ENCODE results near the gene SPRYD4.
A peak's percentile ranks its signal among the peaks of the same experiment; 100 is the strongest.
"Not testable (repeated sequence)": the region's sequence is repeated elsewhere in the genome, so short reads cannot be mapped to it uniquely, and the experiment has no call there.

The SPRYD4 gene

DNA sequence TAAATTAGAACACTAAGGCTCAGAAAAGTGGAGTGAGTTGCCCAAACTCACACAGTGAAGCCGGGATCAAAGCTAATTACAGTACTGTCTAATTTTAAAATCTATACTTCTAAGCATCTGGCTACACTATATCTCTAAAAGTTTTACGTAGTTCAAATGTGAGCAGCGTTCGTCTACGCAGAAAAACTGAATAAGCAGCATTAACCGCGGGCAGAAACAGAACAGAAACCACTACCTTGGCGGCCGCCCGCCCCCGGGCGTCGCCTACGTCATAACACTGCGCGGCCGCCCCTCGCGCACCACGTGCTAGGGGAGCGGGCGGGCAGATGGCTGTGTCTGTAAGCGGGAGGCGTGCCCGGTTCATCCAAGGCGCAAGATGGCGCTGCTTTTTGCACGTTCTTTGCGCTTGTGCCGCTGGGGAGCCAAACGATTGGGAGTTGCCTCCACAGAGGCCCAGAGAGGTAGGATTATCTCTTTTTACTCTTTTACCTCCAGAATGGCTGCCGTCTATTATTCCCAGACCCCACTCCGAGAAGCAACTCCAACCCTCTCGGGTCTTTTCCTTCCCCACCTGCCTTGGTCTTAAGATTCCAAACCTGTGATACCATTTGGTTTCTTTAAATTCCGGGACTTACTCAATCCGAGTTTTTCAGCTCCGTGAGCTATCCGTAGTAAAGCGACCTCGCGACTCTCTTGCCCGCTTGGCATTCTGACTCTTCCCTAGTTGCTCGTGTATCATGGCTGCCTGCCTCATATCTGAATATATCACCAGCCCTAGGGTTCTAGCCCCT, at the start of gene SPRYD4:
TSS of gene SPRYD4 (plus strand) at position 363 of the 791 bp plus-strand sequence. CDS start at position 377, 14 bp downstream.
- peak; percentile 89 for DNase-seq

DNA sequence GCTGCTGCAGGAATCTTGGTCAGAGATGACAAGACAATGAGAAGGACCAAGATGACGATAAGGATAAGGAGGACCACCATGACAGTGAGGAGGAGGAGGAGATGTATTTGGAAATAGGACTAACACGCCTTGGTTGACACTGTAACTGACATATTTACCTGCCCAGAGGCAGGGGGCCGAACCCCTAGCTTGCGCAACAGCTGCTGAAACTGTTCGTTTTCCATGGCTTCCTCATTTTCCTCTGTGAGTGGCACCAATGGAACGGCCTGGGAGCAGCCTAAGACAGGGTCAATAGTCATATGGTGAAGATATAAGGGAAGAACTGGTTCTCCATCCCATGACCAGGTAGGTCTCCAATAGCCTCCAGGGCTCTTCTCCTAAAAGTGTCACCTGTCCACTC, 48.0 kb upstream of the SPRYD4 start:
- DNase-seq = no peak

DNA sequence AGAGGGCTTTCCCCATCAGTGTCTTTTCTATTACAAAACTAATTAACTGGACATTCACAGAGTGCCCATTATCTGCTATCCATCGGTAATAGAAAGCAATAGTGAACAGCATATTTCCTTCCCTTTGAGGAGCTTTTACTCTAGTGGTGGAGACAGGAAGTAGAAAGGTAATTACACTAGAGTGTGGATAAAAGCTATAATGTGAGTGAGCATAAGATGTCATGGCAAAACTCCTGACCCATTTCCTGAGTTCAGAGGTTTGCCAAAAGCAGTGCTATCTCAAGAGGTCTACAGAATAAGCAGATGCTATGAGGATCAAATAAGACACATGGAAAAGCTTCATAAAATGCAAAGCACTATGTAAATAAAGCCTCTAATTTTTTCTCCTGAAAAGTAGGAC, 43.2 kb upstream of the SPRYD4 start:
- DNase-seq = no peak

DNA sequence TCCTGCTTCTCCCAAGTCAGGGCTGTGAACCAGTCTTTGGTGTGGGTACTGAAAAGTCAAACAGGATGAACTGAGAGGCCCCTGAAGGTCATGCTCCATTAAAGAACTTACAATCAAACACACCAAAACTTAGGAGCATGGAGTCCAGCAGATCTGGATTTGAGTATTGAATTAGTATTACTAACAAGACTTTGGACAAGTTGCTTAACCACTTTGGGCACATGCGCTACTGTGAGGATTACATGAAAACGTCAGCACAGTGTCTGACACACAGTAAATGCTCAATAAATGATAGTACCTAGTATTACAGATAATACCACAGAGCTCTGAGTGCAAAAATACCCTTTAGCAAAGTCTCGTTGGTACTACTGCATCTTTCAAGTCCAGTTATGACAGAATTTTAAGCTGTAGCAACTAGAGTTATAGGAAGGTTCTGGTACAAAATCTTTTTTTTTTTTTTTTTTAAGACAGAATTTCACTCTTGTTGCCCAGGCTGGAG, 42.4 kb upstream of the SPRYD4 start:
- no peak for DNase-seq

DNA sequence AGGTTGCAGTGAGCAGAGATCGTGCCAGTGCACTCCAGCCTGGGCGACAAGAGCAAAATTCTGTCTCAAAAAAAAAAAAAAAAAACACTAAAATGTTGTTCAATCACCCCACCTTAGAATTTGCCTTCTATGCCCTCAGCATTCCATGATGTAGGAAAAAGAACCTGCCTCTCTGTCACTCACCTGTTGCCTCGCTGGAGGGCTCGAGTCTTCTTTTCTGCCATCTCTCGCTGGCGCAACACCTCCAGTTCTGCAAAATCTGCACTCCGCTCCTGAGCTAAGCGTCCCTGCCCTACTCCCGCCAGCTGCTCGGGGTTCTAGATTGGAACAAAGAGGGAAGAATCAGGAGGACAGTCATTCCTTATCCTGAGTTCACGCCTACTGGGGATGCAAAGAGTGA, 37.1 kb upstream of the SPRYD4 start:
- DNase-seq = no peak

DNA sequence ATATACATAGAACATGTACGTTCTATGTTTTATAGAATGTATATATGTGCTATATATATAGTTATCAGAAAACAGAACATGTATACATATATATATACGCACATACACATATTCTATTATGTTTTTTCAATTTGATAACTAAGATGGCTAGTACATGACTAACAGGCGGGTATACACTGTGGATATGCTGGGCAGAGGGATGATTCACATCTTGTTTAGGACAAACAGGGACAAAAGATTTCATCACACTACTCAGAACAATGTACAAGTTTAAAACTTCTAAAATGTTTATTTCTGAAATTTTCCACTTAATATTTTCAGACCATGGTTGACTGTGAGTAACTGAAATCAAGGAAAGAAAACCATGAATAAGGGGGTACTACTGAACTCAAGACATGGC, 36.5 kb upstream of the SPRYD4 start:
- no peak for DNase-seq

DNA sequence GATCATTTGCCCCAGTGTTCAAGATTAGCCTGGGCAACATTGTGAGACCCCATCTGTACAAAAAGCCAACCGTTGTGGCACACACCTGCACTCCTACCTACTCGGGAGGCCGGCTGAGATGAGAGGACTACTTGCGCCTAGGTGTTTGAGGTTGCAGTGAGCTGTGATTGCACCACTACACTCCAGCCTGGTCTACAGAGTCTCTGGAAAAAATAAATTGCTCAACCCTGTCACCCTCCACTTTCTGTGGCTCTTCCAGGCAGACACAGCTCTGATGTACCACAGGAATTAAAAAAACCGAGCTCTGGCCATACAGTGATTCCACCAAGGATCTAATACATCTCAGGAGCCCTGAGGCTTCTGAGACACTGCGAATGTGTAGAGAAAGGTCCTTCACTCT, 33.5 kb upstream of the SPRYD4 start:
- no peak for DNase-seq

DNA sequence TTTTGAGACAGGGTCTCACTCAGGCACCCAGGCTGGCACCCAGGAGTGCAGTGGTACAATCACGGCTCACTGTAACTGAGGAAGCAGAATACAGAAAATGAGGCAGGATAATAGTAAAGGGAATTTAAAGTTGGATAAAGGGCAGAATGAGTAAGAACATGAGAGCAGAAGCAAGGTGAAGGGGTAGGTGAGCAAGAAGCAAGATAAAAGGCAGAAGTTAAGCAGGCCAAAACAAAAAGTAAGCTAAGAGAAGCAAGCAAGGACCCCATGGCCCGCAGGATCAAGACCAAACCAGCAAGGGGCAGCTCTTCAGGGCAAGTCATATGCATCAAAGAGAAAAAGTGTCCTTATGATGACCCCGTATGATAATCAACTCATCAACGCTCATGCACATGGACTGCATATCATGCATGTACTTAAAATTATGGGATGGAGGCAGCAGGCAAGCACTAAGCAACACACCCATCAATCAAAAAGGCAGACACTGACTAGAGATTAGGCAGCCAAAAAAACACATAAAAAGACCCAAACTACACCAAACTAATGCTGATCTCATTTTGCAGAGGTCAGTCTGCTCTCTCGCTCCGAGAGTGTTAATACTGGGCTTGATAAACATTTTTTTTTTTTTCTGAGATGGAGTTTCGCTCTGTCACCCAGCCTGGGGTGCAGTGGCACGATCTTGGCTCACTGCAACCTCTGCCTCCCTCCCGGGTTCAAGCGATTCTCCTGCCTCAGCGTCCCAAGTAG, 30.8 kb upstream of the SPRYD4 start:
- no peak for DNase-seq

DNA sequence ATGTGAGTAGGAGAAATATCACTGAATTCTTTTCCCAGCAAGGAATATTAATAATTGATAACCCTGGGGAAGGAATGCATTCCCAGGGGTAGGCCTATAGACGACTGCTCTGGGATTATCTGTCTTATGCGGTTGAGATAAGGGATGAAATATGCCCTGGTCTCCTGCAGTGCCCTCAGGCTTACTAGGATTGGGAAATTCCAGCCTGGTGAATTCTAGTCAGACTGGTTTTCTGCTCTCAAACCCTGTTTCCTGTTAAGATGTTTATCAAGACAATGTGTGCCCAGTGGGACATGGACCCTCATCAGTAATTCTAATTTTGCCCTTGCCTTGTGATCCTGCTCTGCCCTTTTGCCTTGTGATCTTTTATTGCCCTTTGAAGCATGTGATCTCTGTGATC, 25.2 kb upstream of the SPRYD4 start:
- not testable (repeated sequence) for DNase-seq

DNA sequence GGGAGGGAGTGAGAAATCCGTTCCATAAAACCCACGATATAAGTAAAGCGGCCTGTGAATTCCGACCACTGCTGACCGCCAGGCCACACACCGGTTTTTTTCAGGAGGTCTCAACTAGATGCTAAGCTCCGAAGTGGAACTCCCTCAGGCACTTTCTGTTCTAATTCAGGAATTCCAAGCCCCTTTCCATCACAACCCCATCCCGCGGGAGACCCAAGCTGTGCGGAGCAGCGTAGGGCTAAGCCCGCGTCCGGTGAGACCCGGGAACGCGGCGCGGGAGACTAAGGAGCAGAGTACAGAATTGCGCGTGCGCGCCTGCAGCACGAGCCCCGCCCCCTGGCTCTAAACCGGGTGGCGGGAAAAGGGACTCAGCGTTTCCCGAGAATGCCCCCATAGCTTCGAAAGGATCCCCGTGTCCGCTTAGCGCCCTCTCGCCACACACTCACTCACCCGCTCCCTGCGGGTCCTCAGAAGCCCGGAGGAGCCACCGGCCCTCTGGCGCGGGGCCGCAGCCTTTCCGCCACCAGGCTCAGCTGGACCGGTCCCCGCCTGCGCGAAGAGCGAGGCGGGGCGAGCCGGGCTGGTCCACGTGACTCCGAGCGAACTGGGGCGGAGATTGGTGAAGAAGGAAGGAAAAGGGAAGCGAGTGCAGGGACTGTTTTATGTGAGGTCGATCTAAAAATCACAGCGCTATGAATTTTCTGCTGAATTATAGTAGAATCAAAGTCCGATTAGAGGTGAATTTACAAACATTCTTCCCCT, 19.3 kb upstream of the SPRYD4 start, which contains the start of gene TIMELESS:
TSS of gene TIMELESS (minus strand) at position 567 of the 762 bp plus-strand sequence. CDS start 15,256 bp downstream, outside the sequence.
- DNase-seq = peak; percentile 81

DNA sequence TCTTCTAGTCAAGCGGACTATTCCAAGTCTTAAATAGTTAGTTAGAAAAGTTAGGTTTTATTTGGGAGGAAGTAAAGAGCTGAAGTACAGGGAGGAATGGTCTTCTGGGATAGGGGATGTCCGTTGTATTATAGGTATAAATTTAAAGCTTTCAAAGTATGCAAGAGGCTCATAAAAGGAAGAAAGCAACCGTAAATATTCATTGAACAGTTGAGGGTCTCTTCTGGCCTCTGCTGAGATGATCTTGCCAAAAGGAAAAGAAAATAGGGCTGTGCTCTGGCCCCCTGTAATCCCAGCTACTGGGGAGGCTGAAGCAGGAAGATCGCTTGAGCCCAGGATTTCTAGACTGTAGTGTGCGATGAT, 18.8 kb upstream of the SPRYD4 start:
- no peak for DNase-seq

DNA sequence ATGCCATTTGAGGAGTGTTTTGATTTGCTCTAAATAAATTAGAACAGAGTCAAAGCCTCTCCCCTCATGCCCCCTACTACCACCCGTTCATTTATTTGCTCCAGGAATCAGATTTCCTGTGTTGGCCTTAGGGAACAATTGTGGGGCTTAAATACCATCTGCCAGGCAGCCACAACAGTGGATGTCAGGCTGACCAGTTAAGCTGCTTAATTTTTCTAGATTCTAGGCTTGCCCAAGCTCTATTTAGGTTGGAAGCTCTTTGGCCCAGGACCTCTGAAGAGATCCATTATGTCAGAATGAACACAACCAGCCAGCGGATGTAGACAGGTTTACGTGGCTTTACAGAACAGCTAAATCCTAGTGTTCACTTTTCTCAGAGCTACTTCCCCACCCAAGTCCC, 18.1 kb upstream of the SPRYD4 start:
- DNase-seq = no peak

DNA sequence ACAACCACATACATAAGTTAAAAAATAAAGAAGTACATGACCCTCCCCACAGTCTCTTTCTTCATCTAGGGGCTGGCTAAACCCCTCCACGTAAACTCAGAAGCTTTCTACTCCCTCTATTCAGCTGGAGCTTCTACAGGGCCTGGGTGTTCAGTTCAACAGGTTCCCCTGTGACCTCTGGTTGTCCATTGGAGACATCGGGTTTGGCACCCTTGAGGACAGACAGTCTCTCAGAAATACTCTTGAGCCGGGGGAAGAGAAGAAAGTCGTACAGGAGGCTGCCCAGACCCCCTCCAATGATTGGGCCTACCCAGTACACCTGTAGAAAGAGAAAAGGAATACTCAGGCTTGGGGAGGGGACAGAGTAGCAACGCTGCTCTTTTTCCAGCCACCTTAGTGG, 17.2 kb upstream of the SPRYD4 start:
- no peak for DNase-seq

DNA sequence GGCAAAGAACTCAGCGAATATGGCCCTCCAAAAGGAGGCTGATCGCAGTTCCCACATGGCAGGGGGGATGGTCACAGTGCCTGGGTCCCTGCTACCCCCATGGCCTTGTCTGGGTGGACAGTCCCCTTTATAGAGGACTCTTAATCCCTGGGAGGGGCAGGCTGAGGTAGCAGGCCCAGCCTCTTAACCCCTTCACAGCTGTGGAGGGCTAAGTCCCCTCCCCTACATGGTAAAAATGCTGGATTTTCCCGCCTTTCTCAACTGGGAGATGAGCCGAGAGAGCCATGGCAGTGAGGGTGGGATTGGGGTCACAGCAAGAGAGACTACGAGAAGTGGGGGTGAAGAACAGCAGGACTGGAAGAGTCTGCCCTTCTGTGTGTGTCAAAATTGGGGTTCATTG, 13.8 kb upstream of the SPRYD4 start, which contains the start of gene MIP:
TSS of gene MIP (minus strand) at position 101 of the 400 bp plus-strand sequence. CDS start at position 57, 44 bp downstream.
- no peak for DNase-seq

DNA sequence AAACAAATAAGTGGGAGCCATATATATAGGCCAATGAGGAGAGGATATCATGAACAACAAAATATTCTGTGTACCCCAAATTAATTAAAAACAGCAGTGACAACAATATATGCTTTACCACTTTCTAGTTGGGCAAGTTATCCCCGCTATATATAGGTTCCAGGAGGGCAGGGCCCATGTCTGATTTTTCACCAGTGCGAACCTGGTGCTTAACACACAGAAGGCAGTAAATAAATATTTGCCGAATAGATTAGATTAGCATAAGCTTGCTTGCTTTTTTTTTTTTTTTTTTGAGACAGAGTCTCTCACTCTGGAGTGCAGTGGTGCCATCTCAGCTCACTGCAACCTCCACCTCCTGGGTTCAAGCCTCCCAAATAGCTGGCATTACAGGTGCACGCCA, 10.6 kb upstream of the SPRYD4 start:
- DNase-seq = no peak

DNA sequence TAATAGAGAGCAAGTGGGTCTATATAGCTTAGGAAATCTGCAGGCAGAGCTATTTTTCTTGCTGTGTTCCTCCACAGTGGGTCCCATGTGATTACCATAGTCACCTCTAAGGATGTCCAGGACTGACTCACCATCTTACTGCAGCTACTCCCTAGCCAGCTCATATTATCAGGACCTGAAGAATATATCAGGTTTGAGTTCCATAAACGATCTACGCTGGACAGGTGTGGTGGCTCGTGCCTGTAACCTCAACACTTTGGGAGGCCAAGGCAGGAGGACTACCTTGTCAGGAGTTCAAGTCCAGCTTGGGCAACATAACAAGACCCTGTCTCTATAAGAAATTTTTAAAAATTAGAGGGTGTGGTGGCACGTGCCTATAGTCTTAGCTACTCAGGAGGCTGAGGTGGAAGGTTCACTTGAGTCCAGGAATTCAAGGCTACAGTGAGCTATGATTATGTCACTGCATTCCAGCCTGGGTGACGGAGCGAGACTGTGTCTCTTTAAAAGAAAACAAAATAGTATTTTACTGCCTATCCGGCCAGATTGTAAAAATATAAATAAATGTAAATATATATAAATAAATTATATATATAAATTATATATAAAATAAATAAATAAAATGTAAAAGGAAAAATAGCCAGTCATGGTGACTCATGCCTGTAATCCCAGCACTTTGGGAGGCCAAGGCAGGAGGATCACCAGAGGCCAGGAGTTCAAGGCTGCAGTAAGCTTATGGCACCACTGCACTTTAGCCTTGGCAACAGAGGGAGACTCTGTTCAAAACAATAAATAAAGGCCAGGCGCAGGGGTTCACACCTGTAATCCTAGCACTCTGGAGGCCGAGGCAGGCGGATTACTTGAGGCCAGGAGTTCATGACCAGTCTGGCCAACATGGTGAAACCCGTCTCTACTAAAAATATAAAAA, 6.9 kb upstream of the SPRYD4 start:
- DNase-seq = no peak

DNA sequence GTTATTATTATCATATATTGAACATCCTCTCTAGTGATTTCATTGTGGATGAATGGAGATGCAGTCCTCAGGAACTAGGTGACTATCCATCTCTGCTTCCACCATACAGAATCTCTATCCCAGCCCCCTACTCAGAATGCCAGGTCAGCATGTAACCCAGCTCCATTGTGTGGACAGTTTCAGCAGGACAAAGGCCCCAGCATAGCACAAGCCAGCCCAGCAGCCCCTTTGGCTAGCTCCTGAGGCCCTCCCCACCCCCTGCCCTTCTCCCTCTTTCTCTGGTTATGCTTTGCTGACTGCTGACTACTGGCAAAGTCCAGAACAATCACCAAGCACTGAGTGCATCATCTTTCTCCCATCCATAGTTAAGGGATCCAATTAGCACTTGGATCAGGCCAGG, 5.8 kb upstream of the SPRYD4 start:
- DNase-seq = no peak

DNA sequence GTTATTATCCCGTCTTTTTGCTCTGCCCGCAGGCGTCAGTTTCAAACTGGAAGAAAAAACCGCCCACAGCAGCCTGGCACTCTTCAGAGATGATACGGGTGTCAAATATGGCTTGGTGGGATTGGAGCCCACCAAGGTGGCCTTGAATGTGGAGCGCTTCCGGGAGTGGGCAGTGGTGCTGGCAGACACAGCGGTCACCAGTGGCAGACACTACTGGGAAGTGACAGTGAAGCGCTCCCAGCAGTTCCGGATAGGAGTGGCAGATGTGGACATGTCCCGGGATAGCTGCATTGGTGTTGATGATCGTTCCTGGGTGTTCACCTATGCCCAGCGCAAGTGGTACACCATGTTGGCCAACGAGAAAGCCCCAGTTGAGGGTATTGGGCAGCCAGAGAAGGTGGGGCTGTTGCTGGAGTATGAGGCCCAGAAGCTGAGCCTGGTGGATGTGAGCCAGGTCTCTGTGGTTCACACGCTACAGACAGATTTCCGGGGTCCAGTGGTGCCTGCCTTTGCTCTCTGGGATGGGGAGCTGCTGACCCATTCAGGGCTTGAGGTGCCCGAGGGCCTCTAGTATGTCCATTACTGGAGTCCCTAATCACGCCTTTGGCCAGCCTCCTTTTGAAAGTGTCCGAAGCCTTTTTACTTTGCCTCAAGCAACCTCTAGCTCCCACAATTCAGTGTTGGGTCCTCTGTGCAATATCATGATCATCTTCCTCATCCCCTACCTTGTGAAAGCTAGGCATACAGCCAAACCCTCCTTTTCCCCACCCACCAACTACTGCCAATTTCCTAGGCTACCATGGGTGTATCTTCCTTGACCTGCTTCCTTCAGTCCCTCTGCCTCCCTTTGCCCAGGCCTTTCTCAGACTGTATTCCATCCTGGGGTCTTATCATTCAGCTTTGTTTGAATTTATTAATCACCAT, 891 bp downstream of the SPRYD4 start:
- DNase-seq = no peak

DNA sequence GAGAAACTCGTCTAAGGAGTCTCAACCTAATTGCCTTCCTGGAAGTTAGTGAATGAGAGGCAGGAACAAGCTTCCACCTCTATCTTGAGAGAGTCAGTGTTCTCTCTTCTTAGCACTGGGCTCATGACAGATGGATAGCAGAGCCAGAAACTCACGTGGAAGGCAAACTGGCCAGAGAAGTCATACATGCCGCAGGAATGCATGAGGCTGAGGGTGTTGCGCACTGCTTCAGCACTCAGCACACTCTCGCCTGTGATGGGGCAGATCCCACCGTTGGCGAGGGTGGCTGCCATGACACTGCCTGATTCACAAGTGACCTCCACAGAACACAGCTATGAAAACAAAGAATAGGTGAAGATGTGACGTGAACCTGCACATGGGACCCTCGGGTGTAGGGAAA, 6.0 kb downstream of the SPRYD4 start:
- DNase-seq = no peak

DNA sequence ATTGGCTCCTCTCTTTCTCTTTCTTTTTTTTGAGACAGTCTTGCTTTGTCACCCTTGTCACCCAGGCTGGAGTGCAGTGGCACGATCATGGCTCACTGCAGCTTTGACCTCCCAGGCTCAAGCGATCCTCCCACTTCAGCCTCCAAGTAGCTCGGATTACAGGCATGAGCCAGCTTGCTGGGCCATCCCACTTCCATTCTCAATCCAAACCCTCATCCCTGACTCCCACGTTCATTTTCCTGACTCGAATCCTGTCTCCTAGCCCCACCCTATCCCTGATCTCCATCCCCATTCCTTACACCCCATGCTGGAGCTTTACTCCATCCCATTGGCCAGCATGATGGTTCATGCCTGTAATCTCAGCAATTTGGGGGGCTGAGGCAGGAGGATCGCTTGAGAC, 7.8 kb downstream of the SPRYD4 start:
- DNase-seq = no peak

DNA sequence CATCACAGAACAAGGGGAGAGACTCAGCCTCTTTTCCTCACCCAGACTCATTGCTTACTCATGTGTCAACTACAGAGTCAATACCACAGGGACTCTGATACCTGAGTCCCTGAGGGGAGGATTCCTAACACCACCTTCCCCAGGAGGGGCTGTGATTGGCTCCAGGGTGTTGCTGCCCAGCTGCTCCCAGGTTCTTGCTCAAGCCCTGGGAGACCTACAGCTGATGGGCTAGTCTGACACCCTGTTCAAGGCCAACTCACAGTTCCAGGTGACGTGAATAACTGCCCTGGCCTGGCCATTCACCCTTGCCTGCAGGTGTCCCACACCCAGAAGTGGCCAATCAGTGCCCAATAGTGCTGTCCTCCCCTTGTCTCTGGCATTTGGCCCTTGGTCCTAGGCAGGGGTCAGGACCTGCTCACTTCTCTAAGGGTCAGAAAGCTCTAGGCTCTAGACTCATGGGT, 8.6 kb downstream of the SPRYD4 start:
- DNase-seq = no peak
